ENCODE data around the gene SLC2A3.
"Not testable (repeated sequence)": the region's sequence is repeated elsewhere in the genome, so short reads cannot be mapped to it uniquely, and the experiment has no call there.

SLC2A3 gene

GRCh38 chr12:7935590-7936581, at the start of gene SLC2A3:
TSS of gene SLC2A3 (minus strand) at chr12:7936187. CDS start at chr12:7936034, 153 bp downstream.
- in situ Hi-C loops (cut with MboI; ENCODE audit: low sequenced_read_pairs, unreplicated experiment): loop anchor here (5.0 kb wide), 1 partner anchor 56 kb away; no protein-coding TSS in a partner anchor
- no peak for TF ChIP-seq CTCF (IDR thresholded peaks at IDR 0.05; ENCODE audit: borderline replicate concordance, control extremely low read depth, extremely low read depth, insufficient read depth, missing control alignments)
- peak; percentile 83 for DNase-seq (ENCODE audit: low spot score)

- TF ChIP-seq CTCF (IDR thresholded peaks at IDR 0.05; ENCODE audit: borderline replicate concordance, control extremely low read depth, extremely low read depth, insufficient read depth, missing control alignments): no peak
- no peak for DNase-seq (ENCODE audit: low spot score)
- in situ Hi-C loops (cut with MboI; ENCODE audit: low sequenced_read_pairs, unreplicated experiment): no loop called here
Observed at GRCh38 chr12:7984900-7985299, 48.9 kb upstream of the SLC2A3 start.

- in situ Hi-C loops (cut with MboI; ENCODE audit: low sequenced_read_pairs, unreplicated experiment); DNase-seq (ENCODE audit: low spot score): not testable (repeated sequence)
Observed at GRCh38 chr12:7983460-7983859, 47.5 kb upstream of the SLC2A3 start.

GRCh38 chr12:7983019-7983418, 47.0 kb upstream of the SLC2A3 start:
- in situ Hi-C loops (cut with MboI; ENCODE audit: low sequenced_read_pairs, unreplicated experiment); DNase-seq (ENCODE audit: low spot score): not testable (repeated sequence)

- DNase-seq (ENCODE audit: low spot score); in situ Hi-C loops (cut with MboI; ENCODE audit: low sequenced_read_pairs, unreplicated experiment): not testable (repeated sequence)
Observed at GRCh38 chr12:7982332-7982735, 46.3 kb upstream of the SLC2A3 start.

GRCh38 chr12:7981446-7981845, 45.5 kb upstream of the SLC2A3 start:
- TF ChIP-seq CTCF (IDR thresholded peaks at IDR 0.05; ENCODE audit: borderline replicate concordance, control extremely low read depth, extremely low read depth, insufficient read depth, missing control alignments): no peak
- DNase-seq (ENCODE audit: low spot score): no peak
- in situ Hi-C loops (cut with MboI; ENCODE audit: low sequenced_read_pairs, unreplicated experiment): no loop called here

- in situ Hi-C loops (cut with MboI; ENCODE audit: low sequenced_read_pairs, unreplicated experiment): not testable (repeated sequence)
Observed at GRCh38 chr12:7977351-7978124, 41.6 kb upstream of the SLC2A3 start.

GRCh38 chr12:7973457-7973825, 37.5 kb upstream of the SLC2A3 start:
- no peak for DNase-seq (ENCODE audit: low spot score)
- TF ChIP-seq CTCF (IDR thresholded peaks at IDR 0.05; ENCODE audit: borderline replicate concordance, control extremely low read depth, extremely low read depth, insufficient read depth, missing control alignments): no peak
- in situ Hi-C loops (cut with MboI; ENCODE audit: low sequenced_read_pairs, unreplicated experiment): no loop called here

More at GRCh38 chr12:7977351-7978124, 41.6 kb upstream of the SLC2A3 start:
- DNase-seq (ENCODE audit: low spot score): not testable (repeated sequence)

All from GM13976 (cell line).